Measurements from ENCODE around the gene SEZ6L.

Gene SEZ6L

DNA sequence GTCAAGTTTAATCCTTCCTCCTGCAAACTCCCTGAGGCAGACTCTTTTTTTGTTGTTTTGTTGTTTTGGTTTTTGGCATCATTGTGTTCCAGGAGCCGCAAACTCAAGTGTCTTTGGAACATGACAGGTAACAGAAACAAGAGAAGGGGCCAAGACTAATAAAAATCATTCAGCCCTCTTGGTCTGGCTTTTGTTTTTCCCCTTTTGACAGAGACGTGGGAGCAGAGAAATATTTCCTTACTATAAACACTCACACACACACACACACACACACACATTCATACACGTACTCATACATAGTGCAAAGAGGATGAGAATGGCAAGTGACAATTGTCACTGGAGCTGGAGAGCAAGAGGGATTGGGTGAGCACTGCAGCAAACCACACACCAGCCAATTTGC lies 249.4 kb downstream of the SEZ6L start:
- DNase-seq (ENCODE audit: low read depth, low spot score): no peak

DNA sequence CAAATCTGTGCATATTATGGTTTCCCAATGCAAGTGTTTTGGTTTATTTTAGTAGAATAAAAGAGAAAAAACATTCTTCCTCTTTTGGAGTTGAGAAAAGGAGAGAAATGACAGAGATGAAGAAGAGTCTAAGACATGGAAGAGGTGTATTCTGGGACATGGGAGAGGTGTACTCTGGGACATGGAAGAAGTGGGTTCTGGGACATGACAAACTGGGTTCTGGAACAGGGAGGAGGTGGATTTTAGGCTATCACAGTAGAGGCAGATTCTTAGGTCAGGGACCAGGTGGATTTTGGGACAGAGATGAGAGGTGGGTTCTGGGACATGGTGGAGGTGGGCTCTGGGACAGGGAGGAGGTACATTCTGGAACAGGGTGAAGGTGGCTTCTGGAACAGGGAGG lies 257.7 kb downstream of the SEZ6L start:
- no peak for DNase-seq (ENCODE audit: low read depth, low spot score)

DNA sequence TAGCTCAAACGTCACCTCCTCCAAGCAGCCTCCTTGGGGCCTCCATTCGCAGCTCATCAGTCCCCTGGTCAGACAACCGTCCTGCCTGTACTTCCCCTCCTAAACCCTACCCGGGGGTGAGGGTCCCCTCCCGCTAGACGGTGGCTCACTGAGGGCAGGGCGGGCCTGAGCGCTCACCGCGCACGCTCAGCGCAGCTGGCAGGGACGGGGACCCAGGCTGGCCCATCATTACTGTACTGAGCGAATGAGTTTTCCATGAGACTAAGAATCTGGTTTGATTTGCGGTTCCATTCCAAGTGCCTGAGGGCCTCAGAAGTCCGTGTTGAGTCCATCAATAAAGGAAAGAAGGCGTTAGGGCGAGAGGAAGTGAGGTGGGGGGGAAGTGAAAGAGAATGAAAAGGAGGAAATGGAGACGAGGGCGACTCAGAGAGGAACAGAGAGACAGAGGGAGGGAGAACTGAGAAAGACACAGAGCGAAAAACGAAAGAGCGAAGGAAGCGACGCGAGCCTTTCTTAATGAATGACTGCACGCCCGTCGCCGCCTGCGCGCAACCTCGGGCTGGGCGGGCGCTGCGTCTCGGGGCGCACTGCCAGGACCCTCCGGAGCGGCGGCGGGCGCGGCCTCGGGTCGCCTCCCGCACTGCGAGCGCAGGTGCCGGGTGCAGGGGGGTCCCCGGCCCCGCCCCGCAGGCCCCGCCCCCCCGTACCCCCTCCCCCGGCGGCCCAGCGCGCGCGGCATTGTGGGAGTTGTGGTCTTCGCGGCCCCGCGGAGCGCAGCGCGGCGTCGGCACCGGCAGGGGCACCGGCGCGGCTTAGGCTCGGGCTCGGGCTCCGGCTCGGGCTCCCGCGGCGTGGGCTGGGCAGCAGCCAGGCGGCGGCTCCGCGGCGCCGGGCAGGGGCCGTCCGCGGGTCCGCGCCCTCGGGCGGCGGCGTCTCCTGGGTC lies 259.5 kb downstream of the SEZ6L start, which contains the start of gene ASPHD2:
Gene ASPHD2 (plus strand): TSS at position 746 of the 943 bp plus-strand sequence. CDS start 4,356 bp downstream, outside the sequence.
- DNase-seq (ENCODE audit: low read depth, low spot score): peak; percentile 66

DNA sequence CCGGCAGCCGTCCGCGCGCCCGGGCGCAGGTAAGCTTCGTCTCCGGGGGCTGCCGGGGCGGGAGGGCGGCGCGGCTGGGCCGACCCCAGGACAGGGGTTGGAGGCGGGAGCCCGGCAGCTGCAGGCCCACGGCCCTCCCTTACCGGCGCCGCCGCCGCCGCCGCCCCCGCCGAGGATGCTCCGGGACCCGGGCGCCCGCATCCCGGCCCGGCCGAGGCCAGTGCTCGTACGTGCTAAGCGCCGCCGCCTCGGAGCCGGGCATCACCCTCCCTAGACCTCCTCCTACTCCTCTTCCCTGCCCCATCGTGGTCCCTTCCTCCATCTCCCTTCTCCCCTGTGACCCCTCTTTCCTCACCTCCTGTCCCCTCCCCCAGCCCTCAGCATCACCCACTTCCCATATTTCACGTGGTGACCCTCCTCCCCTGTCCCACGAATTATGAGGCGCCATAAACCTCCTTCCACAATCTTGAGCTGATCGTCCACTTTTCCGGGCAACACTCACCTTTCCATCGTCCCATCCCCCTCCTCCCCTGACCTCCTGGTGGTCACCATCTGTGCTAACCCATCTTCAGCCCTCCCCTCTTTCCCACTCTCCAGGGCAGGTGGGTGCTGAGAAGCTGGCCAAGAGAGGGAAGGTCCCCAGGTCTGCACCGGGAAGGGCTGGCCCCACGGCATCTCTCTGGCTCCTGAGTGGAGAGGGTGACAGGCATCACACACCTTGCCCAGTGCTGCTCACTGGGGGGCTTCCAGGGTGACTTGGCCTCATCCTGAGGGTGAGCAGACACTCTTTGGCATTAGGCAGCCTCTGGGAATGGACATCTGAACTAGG lies 260.4 kb downstream of the SEZ6L start:
- no peak for DNase-seq (ENCODE audit: low read depth, low spot score)

DNA sequence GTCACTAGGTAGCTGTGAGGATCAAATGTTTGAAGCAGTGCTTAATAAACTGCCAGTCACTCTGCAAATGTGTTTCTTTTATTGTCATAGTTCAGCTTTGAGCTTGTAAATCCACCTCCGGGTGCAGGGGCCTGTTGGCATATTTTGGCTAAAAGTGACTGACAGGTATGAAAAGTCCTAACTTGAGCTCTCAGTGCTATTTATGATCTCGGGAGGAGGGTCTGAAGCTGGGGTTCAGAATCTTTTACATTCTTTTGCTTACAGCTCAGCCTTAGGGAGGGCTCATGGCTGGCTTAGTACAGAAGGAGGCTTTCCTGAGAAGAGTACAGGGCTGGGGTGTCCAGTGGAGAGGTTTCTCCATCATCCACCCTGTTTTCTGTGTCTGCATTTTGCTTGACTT lies 261.3 kb downstream of the SEZ6L start:
- no peak for DNase-seq (ENCODE audit: low read depth, low spot score)

DNA sequence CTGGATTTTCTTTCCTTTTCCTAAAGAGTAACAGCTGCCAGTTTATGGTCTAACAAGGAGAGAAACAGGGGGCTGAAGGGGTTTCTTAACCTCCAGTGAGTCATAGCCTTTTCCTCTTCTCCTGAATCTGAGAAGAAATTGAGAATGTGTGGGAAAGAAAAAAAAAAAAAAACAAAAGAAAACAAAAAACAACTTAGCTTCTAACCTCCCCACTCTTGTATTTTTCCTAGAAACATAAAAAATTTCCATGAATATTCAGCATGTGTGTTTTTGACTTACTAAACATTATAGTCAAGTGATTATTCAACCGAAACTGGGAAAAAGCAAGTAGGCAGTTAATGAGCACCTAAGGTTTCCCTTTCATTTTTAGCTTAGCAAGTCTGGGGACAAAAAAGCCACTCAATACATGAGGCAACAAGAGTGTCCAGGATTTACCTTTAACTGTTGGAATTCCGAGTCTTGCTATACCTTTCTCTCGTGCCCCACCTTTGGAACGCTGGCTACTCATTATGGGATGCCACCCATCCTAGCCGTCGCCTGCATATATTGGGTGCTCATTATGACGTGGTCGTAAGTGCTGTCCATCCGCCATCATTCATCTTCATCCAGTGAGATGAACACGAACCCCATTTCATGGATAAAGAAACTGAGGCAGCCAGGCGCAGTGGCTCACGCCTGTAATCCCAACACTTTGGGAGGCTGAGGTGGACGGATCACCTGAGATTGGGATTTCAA lies 262.2 kb downstream of the SEZ6L start:
- no peak for DNase-seq (ENCODE audit: low read depth, low spot score)

DNA sequence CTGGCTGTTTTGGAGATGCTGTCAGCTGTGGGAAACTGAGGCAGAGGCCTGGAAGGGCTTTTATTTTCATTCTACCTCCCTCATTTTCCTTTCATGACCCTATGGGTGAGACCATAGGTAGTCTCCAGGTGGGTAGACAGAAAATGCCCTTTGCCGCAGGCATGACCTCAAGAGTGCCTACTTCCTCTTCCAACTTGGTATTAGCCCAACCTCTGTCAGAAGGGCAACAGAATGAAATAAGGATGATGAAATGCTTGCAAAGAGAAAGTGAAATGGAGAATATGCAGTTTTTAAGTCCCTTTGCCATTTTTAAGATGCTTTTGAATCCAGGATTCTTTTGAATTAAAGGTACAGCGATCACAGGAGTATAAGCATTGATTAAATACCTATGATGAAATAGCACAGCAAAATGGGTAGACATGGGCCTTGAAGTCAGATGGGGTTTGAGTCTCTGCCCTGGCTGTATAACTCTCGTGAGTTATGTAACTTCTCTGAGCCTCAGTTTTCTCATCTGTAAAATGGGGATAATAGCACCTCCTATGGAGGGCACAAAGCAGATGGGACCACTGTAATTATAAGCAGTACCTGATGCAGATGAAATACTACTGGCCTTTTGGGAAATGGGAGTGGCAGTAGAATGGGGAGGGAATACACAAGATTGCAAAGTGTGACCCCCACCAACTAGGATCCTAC lies 263.5 kb downstream of the SEZ6L start:
- DNase-seq (ENCODE audit: low read depth, low spot score): no peak

Measured in activated naive CD8-positive, alpha-beta T cell treated with anti-CD3 and anti-CD28 coated beads, Interleukin-2, amount 50 U/mL, for 16 hours (primary cell).